ENCODE measurements around the gene TNPO3. TPM values are rescaled to one million over a fixed set of nuclear protein-coding genes. Genes with fewer than 3 reads are reported as not detected.

TNPO3 gene
- total RNA-seq, 2 experiments from 2014 or later = 17.1 to 18.7 TPM

- POLR2A ChIA-PET = no interaction called here
- H3K27me3 ChIP-seq (ENCODE audit: control insufficient read depth in 1 of 2, insufficient read depth in 2 of 2, low read length in 2 of 2) = peaks cover 37 to 41% of the 10 kb centered on the region in 2 experiments
Measured at GRCh38 chr7:128911423-128912031, 143.4 kb downstream of the TNPO3 start.

GRCh38 chr7:128910569-128910945, 144.4 kb downstream of the TNPO3 start, which contains the start of gene KCP:
KCP (minus strand) TSS chr7:128910709; CDS start chr7:128910676, 33 bp downstream.
- ATAC-seq (ENCODE audit: poor library complexity) (no peak), DNase-seq (no peak)
- H3K27ac Mint-ChIP-seq = no peak within 1 kb of the TSS
- intact Hi-C loops (cut with DNase I, micrococcal nuclease) = no loop called here
- POLR2A ChIA-PET = no interaction called here
- Histone ChIP-seq H3K9me3 (ENCODE audit: control insufficient read depth in 1 of 2, insufficient read depth in 1 of 2, low read length in 2 of 2) (peaks cover 0 to 4% of the 10 kb centered on the region in 2 experiments), H3K36me3 (ENCODE audit: insufficient read depth, low read length) (no peaks in the 10 kb centered on the region), H3K4me3 (ENCODE audit: low read length) (no peak within 1 kb of the TSS), H3K27me3 (ENCODE audit: control insufficient read depth in 1 of 2, insufficient read depth in 2 of 2, low read length in 2 of 2) (peaks cover 33 to 37% of the 10 kb centered on the region in 2 experiments), H3K27ac (ENCODE audit: low read depth in 1 of 2, low read length in 2 of 2) (no peak within 1 kb of the TSS), H3K4me1 (ENCODE audit: insufficient read depth, low read length) (peaks cover 12% of the 10 kb centered on the region)
- no peak for TF ChIP-seq CTCF (IDR thresholded peaks at IDR 0.05)
- peaks cover 71% of the 10 kb centered on the region for H3K27me3 Mint-ChIP-seq
- no peak within 1 kb of the TSS for H3K4me3 Mint-ChIP-seq
- peaks cover 6% of the 10 kb centered on the region for H3K4me1 Mint-ChIP-seq (ENCODE audit: low read depth)
- H3K9me3 Mint-ChIP-seq = no peaks in the 10 kb centered on the region
- H3K36me3 Mint-ChIP-seq (ENCODE audit: low read depth) = no peaks in the 10 kb centered on the region
- CTCF ChIA-PET = no interaction called here

More at GRCh38 chr7:128911423-128912031, 143.4 kb downstream of the TNPO3 start:
- ATAC-seq (ENCODE audit: poor library complexity) = no peak
- Histone ChIP-seq H3K4me3 (ENCODE audit: low read length) (no peak overlapping the region), H3K4me1 (ENCODE audit: insufficient read depth, low read length) (peaks cover 13% of the 10 kb centered on the region), H3K9me3 (ENCODE audit: control insufficient read depth in 1 of 2, insufficient read depth in 1 of 2, low read length in 2 of 2) (peaks cover 0 to 8% of the 10 kb centered on the region in 2 experiments), H3K27ac (ENCODE audit: low read depth in 1 of 2, low read length in 2 of 2) (no peak overlapping the region), H3K36me3 (ENCODE audit: insufficient read depth, low read length) (no peaks in the 10 kb centered on the region)
- Mint-ChIP-seq H3K27me3 (peaks cover 69% of the 10 kb centered on the region), H3K9me3 (no peaks in the 10 kb centered on the region), H3K36me3 (ENCODE audit: low read depth) (no peaks in the 10 kb centered on the region), H3K27ac (no peak overlapping the region), H3K4me3 (no peak overlapping the region), H3K4me1 (ENCODE audit: low read depth) (peaks cover 6% of the 10 kb centered on the region)
- intact Hi-C loops (cut with DNase I, micrococcal nuclease) = no loop called here
- TF ChIP-seq CTCF (IDR thresholded peaks at IDR 0.05) = no peak
- CTCF ChIA-PET = no interaction called here
- DNase-seq = no peak

- ATAC-seq (ENCODE audit: poor library complexity) = no peak
- no peaks in the 10 kb centered on the region for H3K36me3 Mint-ChIP-seq (ENCODE audit: low read depth)
- DNase-seq = no peak
- Histone ChIP-seq H3K36me3 (ENCODE audit: insufficient read depth, low read length) (no peaks in the 10 kb centered on the region), H3K4me1 (ENCODE audit: insufficient read depth, low read length) (peaks cover 7% of the 10 kb centered on the region), H3K27ac (ENCODE audit: low read depth in 1 of 2, low read length in 2 of 2) (no peak overlapping the region), H3K27me3 (ENCODE audit: control insufficient read depth in 1 of 2, insufficient read depth in 2 of 2, low read length in 2 of 2) (peaks cover 29 to 33% of the 10 kb centered on the region in 2 experiments), H3K4me3 (ENCODE audit: low read length) (no peak overlapping the region), H3K9me3 (ENCODE audit: control insufficient read depth in 1 of 2, insufficient read depth in 1 of 2, low read length in 2 of 2) (peaks cover 0 to 4% of the 10 kb centered on the region in 2 experiments)
- H3K9me3 Mint-ChIP-seq = no peaks in the 10 kb centered on the region
- intact Hi-C loops (cut with DNase I, micrococcal nuclease) = no loop called here
- ChIA-PET CTCF (no interaction called here), POLR2A (no interaction called here)
- H3K4me3 Mint-ChIP-seq = no peak overlapping the region
- H3K27me3 Mint-ChIP-seq = peaks cover 72% of the 10 kb centered on the region
- TF ChIP-seq CTCF (IDR thresholded peaks at IDR 0.05) = no peak
- H3K27ac Mint-ChIP-seq = no peak overlapping the region
- H3K4me1 Mint-ChIP-seq (ENCODE audit: low read depth) = peaks cover 6% of the 10 kb centered on the region
Measured at GRCh38 chr7:128909625-128910568, 145.0 kb downstream of the TNPO3 start.

Measured in CD4-positive, alpha-beta T cell (primary cell).